CD4-positive, alpha-beta memory T cell (primary cell): ENCODE measurements around the gene SPDEF. TPM values are rescaled to one million over a fixed set of nuclear protein-coding genes. Genes with fewer than 3 reads are reported as not detected.

Experiments
- CTCF ChIA-PET: fragments of 350-600 bp; sonication (Branson Sonifier 250); formaldehyde crosslinking; loops from one replicate; lab custom pipeline; 2021; ENCODE audit warnings: inconsistent platforms; ENCODE audit not compliant: partially characterized antibody; lab: Charles Lee
- POLR2A ChIA-PET: fragments of 350-600 bp; sonication (Branson Sonifier 250); formaldehyde crosslinking; loops from one replicate; lab custom pipeline; 2021; ENCODE audit not compliant: partially characterized antibody; lab: Charles Lee
- DNase-seq, 5 donors: peaks; one replicate each; pipeline versions ENCODE4 v3.0.0 to v3.0.0-alpha.2; 2020 to 2022; ENCODE audit warnings: mixed read lengths in 1 of 5
- H3K27ac ChIP-seq: one replicate; pipeline ENCODE4 v1.7.0; 2013; ENCODE audit warnings: low read depth, low read length
- H3K27me3 ChIP-seq: 2 replicates; pipeline ENCODE4 v1.7.0; 2013; ENCODE audit warnings: mild to moderate bottlenecking, low read length, moderate library complexity; ENCODE audit not compliant: insufficient read depth
- H3K36me3 ChIP-seq: 2 replicates; pipeline ENCODE4 v1.7.0; 2013; ENCODE audit warnings: mild to moderate bottlenecking, low read length, moderate library complexity; ENCODE audit not compliant: insufficient read depth
- H3K4me1 ChIP-seq: 2 replicates; pipeline ENCODE4 v1.7.0; 2013; ENCODE audit warnings: mild to moderate bottlenecking, low read length, moderate library complexity; ENCODE audit not compliant: insufficient read depth
- H3K4me3 ChIP-seq, 2 donors: one replicate each; pipeline ENCODE4 v1.7.0; 2013; ENCODE audit warnings: low read length in 2 of 2, mild to moderate bottlenecking in 1 of 2
- H3K9me3 ChIP-seq, 2 donors: one replicate each; pipeline ENCODE4 v1.7.0; 2013; ENCODE audit warnings: low read length in 2 of 2, control low read depth in 1 of 2; ENCODE audit not compliant: control insufficient read depth in 1 of 2
- H3K27ac Mint-ChIP-seq, 7 donors: one replicate each; pipeline ENCODE4 v1.8.0; 2020 to 2021; ENCODE audit warnings: mixed read lengths in 7 of 7, mild to moderate bottlenecking in 6 of 7, inconsistent platforms in 3 of 7, moderate library complexity in 3 of 7
- H3K27me3 Mint-ChIP-seq, 2 donors: one replicate each; pipeline ENCODE4 v1.8.0; 2020 to 2021; ENCODE audit warnings: mixed read lengths in 2 of 2
- H3K36me3 Mint-ChIP-seq, 2 donors: one replicate each; pipeline ENCODE4 v1.8.0; 2020 to 2021; ENCODE audit warnings: mixed read lengths in 2 of 2, inconsistent platforms in 1 of 2, mild to moderate bottlenecking in 1 of 2
- H3K4me1 Mint-ChIP-seq, 4 donors: one replicate each; pipeline ENCODE4 v1.8.0; 2020 to 2021; ENCODE audit warnings: mixed read lengths in 4 of 4, mild to moderate bottlenecking in 1 of 4
- H3K4me3 Mint-ChIP-seq, 8 donors: one replicate each; pipeline ENCODE4 v1.8.0; 2020 to 2021; ENCODE audit warnings: mixed read lengths in 8 of 8, mild to moderate bottlenecking in 7 of 8, moderate library complexity in 6 of 8, inconsistent platforms in 3 of 8
- H3K9me3 Mint-ChIP-seq, 8 donors: one replicate each; pipeline ENCODE4 v1.8.0; 2020 to 2021; ENCODE audit warnings: mixed read lengths in 8 of 8, mild to moderate bottlenecking in 5 of 8, inconsistent platforms in 3 of 8, moderate library complexity in 1 of 8
- intact Hi-C: fragments of 100-400 bp; cut with micrococcal nuclease; formaldehyde crosslinking; loops from one replicate; pipeline ENCODE4 v1.15.1; 2023
- polyA plus RNA-seq, 2 donors: library from polyadenylated mRNA; unstranded; fragments of 300-500 nt; fragmentation: Illumina TruSeq; gene quantifications; one replicate each; pipeline ENCODE4 v1.2.3, GENCODE V29; 2021
- total RNA-seq, 2 experiments: library from RNA; stranded (reverse); gene quantifications; one replicate each; pipeline ENCODE4 v1.2.3, GENCODE V29; 2021

The SPDEF gene
- total and polyA plus RNA-seq, 4 experiments from 2014 or later, result not detected

DNA sequence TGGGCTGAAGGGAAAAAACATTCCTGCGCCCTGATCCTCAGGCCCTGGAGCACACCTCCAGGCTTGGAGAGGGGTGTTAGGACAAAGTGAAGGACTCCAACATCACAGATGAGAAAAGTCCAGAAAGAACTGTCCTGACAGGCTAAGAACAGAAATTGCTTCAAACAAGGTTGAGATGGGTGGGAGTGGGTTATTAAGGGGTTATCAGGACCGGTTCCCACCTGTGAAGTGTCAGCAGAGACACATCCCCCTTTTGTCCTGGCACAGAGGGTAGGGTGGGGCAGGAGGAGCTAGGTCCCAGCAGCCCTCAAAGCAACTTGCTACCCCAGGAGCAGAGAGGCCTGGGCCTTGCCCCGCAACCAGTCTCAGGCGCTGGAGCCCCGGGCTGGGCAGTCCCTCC is 3.5 kb downstream of the SPDEF start:
- no peak overlapping the region for H3K27ac Mint-ChIP-seq
- intact Hi-C loops, result no loop called here
- POLR2A ChIA-PET, result no interaction called here

GRCh38 chr6:34551720-34552119 is 4.4 kb downstream of the SPDEF start:
- H3K4me3 Mint-ChIP-seq, result no peak overlapping the region
- no peak overlapping the region for H3K27ac ChIP-seq
- H3K9me3 ChIP-seq, result no peaks in the 10 kb centered on the region
- peaks cover 0 to 3% of the 10 kb centered on the region in 2 donors for H3K27me3 Mint-ChIP-seq
- no peaks in the 10 kb centered on the region for H3K4me1 ChIP-seq
- peak overlapping the region in 1 of 7 donors; percentile 15 for H3K27ac Mint-ChIP-seq
- ChIA-PET POLR2A (no interaction called here), CTCF (no interaction called here)
- no peaks in the 10 kb centered on the region for H3K36me3 Mint-ChIP-seq
- no peaks in the 10 kb centered on the region for H3K27me3 ChIP-seq
- H3K36me3 ChIP-seq, result no peaks in the 10 kb centered on the region
- intact Hi-C loops, result no loop called here
- no peak for DNase-seq
- peaks cover 5 to 16% (median 9%) of the 10 kb centered on the region in 4 donors for H3K4me1 Mint-ChIP-seq
- peaks cover 0 to 4% (median 0%) of the 10 kb centered on the region in 8 donors for H3K9me3 Mint-ChIP-seq
- H3K4me3 ChIP-seq, result no peak overlapping the region

More for the DNA sequence above, 3.5 kb downstream of the SPDEF start:
- no peaks in the 10 kb centered on the region for H3K27me3 ChIP-seq
- CTCF ChIA-PET, result no interaction called here
- H3K27ac ChIP-seq, result no peak overlapping the region
- no peaks in the 10 kb centered on the region for H3K4me1 ChIP-seq
- Mint-ChIP-seq H3K27me3 (peaks cover 0 to 3% of the 10 kb centered on the region in 2 donors), H3K36me3 (no peaks in the 10 kb centered on the region), H3K4me1 (peaks cover 5 to 16% (median 9%) of the 10 kb centered on the region in 4 donors), H3K9me3 (peaks cover 0 to 4% (median 0%) of the 10 kb centered on the region in 8 donors), H3K4me3 (no peak overlapping the region)
- DNase-seq, result no peak
- no peaks in the 10 kb centered on the region for H3K9me3 ChIP-seq
- no peaks in the 10 kb centered on the region for H3K36me3 ChIP-seq
- H3K4me3 ChIP-seq, result no peak overlapping the region

DNA sequence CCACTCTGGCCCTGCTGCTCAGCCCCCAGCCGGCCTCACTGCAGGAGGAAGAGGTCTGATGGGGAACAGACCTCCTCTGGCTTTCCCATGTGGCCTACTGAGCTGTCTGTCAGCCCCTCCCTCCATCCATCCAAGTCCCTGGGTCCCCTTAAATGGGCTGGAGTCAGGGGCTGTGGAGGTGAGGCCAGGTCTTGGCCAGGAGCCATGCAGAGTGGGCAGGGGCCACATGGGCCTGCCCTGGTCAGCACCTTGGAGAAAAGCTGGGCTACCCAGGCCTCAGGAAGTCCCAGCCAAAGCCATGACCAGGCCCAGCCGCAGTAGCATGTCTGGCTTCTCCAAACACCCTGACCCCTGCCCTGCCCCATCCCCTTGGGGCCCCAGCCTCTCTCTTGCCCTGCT is 6.3 kb downstream of the SPDEF start:
- Mint-ChIP-seq H3K4me3 (no peak overlapping the region), H3K4me1 (peaks cover 5 to 9% (median 6%) of the 10 kb centered on the region in 4 donors), H3K27ac (peak overlapping the region in 1 of 7 donors; percentile 6), H3K27me3 (no peaks in the 10 kb centered on the region), H3K36me3 (no peaks in the 10 kb centered on the region), H3K9me3 (peaks cover 0 to 2% (median 0%) of the 10 kb centered on the region in 8 donors)
- H3K4me1 ChIP-seq, result no peaks in the 10 kb centered on the region
- POLR2A ChIA-PET, result no interaction called here
- H3K27me3 ChIP-seq, result no peaks in the 10 kb centered on the region
- intact Hi-C loops, result no loop called here
- H3K27ac ChIP-seq, result no peak overlapping the region
- H3K36me3 ChIP-seq, result no peaks in the 10 kb centered on the region
- DNase-seq, result no peak
- H3K9me3 ChIP-seq, result no peaks in the 10 kb centered on the region
- H3K4me3 ChIP-seq, result no peak overlapping the region
- CTCF ChIA-PET, result no interaction called here

DNA sequence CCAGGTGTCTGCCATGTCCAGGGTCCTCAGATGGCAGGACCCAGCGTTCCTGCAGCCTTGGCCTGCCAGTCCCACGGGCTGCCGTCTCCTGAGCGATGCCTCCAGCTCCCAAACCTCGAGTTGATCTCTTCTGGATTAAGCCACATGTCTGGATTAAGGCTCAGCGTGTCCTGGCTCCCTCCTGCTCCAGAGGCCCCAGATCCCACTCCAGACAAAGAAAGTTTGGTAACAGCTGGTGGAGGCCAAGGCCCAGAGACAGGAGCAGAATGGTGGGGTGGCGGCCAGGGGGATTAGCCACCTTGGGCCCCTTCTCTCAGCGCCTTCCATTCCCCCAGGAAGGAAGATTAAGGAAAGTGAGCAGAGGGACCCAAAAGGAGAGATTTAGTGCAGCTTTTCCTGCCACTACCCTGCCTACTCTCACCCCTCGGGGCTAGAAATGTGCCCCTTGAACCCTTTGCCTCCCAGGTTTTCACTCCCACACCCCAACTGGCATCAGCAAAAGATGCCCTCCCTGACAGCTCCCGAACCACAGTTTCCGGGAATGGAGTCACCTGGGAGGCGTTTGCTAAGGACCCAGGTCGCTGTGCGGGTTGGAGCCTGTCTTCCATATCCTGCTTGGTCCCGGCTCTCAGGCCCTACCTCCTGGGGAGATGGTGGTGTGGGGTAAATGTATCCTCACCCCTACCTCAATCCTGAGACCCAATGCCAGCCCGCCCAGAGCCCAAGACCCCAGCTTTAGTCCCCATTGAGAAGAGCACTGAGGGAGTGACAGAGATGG is 6.9 kb downstream of the SPDEF start:
- Mint-ChIP-seq H3K4me3 (peak overlapping the region in 1 of 8 donors; percentile 3), H3K27me3 (no peaks in the 10 kb centered on the region), H3K27ac (no peak overlapping the region), H3K36me3 (no peaks in the 10 kb centered on the region), H3K4me1 (peaks cover 3 to 6% (median 5%) of the 10 kb centered on the region in 4 donors), H3K9me3 (peaks cover 0 to 2% (median 0%) of the 10 kb centered on the region in 8 donors)
- ChIA-PET CTCF (no interaction called here), POLR2A (no interaction called here)
- no peaks in the 10 kb centered on the region for H3K27me3 ChIP-seq
- no peak overlapping the region for H3K4me3 ChIP-seq
- no peak overlapping the region for H3K27ac ChIP-seq
- intact Hi-C loops, result no loop called here
- no peaks in the 10 kb centered on the region for H3K9me3 ChIP-seq
- H3K36me3 ChIP-seq, result no peaks in the 10 kb centered on the region
- no peaks in the 10 kb centered on the region for H3K4me1 ChIP-seq
- DNase-seq, result no peak

DNA sequence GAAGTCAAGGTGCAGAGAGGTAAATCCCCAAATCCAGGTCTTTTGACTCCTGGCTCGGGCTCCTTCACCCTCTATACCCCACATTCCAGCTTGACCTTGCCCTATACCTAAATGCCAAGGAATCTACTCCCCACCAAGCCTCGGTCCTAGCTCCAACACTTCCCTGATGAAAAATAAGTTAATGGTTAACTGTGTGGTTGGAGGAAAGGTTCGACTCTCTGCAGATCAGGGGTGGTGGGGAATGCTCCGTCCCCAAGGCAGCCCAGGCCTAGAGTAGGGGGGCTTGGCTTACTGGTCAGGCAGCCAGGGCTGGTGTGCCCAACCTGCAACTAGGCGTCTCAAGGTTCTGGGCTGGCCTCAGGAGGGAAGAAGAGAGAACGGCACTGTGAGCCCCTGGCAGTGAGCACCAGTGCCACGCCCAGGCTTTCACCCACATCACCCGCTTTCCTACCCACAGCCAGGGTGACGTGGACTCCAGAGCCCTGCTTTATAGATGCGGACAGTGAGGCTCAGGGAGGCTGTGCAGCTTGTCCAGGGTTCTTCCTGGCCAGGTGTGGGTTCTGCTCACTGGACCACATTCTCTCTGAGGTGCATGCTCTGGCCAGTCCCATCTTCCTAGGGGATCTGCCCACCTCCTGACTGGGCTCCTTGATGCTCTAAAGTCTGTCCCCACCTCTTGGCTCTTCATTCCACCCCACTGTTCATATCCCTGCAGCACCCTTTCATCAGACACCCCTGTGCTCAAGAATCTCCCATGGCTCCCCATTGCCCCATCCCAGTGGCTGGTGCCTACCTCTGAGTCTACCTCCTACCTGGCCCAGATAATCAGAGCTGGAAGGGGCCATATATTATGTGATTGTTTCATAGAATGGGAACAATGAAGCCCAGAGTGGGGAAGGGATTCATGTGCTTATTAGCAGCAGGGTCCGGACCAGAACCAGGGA is 8.2 kb downstream of the SPDEF start:
- Histone ChIP-seq H3K36me3 (no peaks in the 10 kb centered on the region), H3K27me3 (no peaks in the 10 kb centered on the region), H3K27ac (no peak overlapping the region), H3K4me3 (no peak overlapping the region), H3K9me3 (no peaks in the 10 kb centered on the region), H3K4me1 (no peaks in the 10 kb centered on the region)
- Mint-ChIP-seq H3K4me1 (peaks cover 0 to 1% (median 0%) of the 10 kb centered on the region in 4 donors), H3K27ac (peak overlapping the region in 2 of 7 donors; percentile 35 to 64), H3K9me3 (peaks cover 0 to 2% (median 0%) of the 10 kb centered on the region in 8 donors), H3K27me3 (no peaks in the 10 kb centered on the region), H3K4me3 (no peak overlapping the region), H3K36me3 (no peaks in the 10 kb centered on the region)
- ChIA-PET POLR2A (no interaction called here), CTCF (no interaction called here)
- DNase-seq, result no peak
- intact Hi-C loops, result no loop called here

GRCh38 chr6:34546551-34547321 is 9.4 kb downstream of the SPDEF start:
- Mint-ChIP-seq H3K27me3 (no peaks in the 10 kb centered on the region), H3K36me3 (no peaks in the 10 kb centered on the region), H3K4me3 (no peak overlapping the region), H3K4me1 (peaks cover 0 to 1% (median 0%) of the 10 kb centered on the region in 4 donors), H3K27ac (no peak overlapping the region), H3K9me3 (peaks cover 0 to 2% (median 0%) of the 10 kb centered on the region in 8 donors)
- no peaks in the 10 kb centered on the region for H3K27me3 ChIP-seq
- ChIA-PET CTCF (no interaction called here), POLR2A (no interaction called here)
- no peaks in the 10 kb centered on the region for H3K36me3 ChIP-seq
- no peaks in the 10 kb centered on the region for H3K9me3 ChIP-seq
- no peak overlapping the region for H3K27ac ChIP-seq
- no peak for DNase-seq
- intact Hi-C loops, result no loop called here
- H3K4me3 ChIP-seq, result no peak overlapping the region
- no peaks in the 10 kb centered on the region for H3K4me1 ChIP-seq
